HCT116 (cell line): Measurements from ENCODE around the gene INSL3. TPM values are rescaled to one million over a fixed set of nuclear protein-coding genes. Genes with fewer than 3 reads are reported as not detected.

Experiments
- ATAC-seq: fragments of 200-7000 bp; cut with Tn5 transposase; 2 replicates; pipeline ENCODE4 v1.9.1; 2020; ENCODE audit warnings: mild to moderate bottlenecking, moderate library complexity
- BruUV-seq: library from RNA; stranded (reverse); fragments of 400-500 nt; replicated peaks from 2 replicates; lab custom pipeline; 2021; lab: Mats Ljungman, UMichigan
- CTCF ChIA-PET: fragments of 300-600 bp; sonication (Branson Sonifier 250); formaldehyde crosslinking; loops from one replicate; lab custom pipeline; 2021; ENCODE audit warnings: antibody characterized with exemption; lab: Charles Lee
- POLR2A ChIA-PET: fragments of 300-600, 350-600 bp; sonication (Branson Sonifier 250); formaldehyde crosslinking; loops from one replicate; lab custom pipeline; 2021; ENCODE audit warnings: antibody characterized with exemption; lab: Charles Lee
- RAD21 ChIA-PET, 2 experiments: fragments of 300-600 bp; sonication (Branson Sonifier 250); formaldehyde crosslinking; loops; one replicate each; lab custom pipeline; 2023; ENCODE audit warnings: low total read pairs in 2 of 2; ENCODE audit not compliant: uncharacterized antibody in 2 of 2, unreplicated experiment in 2 of 2, low non-redundant PET in 1 of 2; lab: Charles Lee
- DNase-seq: peaks from one replicate; pipeline ENCODE4 v3.0.0-alpha.2; 2010; ENCODE audit warnings: low read depth, low spot score
- H2AFZ ChIP-seq: fragments of 200-600 bp; shearing (Covaris generic), sonication (generic); 2 replicates; pipeline ENCODE4 v1.6.1; 2017; ENCODE audit warnings: low read depth, mixed run types, mixed read lengths, antibody characterized with exemption, low read length; ENCODE audit not compliant: poor library complexity, severe bottlenecking
- H3K27ac ChIP-seq: 2 replicates; pipeline ENCODE4 v1.5.1; 2012; ENCODE audit warnings: low read depth, low read length
- H3K27me3 ChIP-seq: fragments of 200-600 bp; sonication (generic); 2 replicates; pipeline ENCODE4 v1.6.1; 2016; ENCODE audit warnings: mixed run types, low read length, mixed read lengths; ENCODE audit not compliant: insufficient read depth
- H3K36me3 ChIP-seq, 2 experiments: fragments of 200-500 bp in 1 of 2; fragments of 200-600 bp in 1 of 2; sonication (Bioruptor generic) in 1 of 2; sonication (generic) in 1 of 2; 2 replicates each; pipeline versions ENCODE4 v1.5.1 to v1.6.1; 2014 to 2016; ENCODE audit warnings: low read length in 2 of 2, inconsistent platforms in 1 of 2, mixed read lengths in 1 of 2, mixed run types in 1 of 2; ENCODE audit not compliant: insufficient read depth in 2 of 2, control insufficient read depth in 1 of 2
- H3K4me1 ChIP-seq, 2 experiments: fragments of 200-600 bp in 1 of 2; sonication (generic) in 1 of 2; 2 replicates each; pipeline versions ENCODE4 v1.5.1 to v1.6.1; 2012 to 2017; ENCODE audit warnings: low read length in 2 of 2, inconsistent platforms in 1 of 2, mild to moderate bottlenecking in 1 of 2, mixed read lengths in 1 of 2, mixed run types in 1 of 2, moderate library complexity in 1 of 2; ENCODE audit not compliant: insufficient read depth in 2 of 2, control insufficient read depth in 1 of 2
- H3K4me2 ChIP-seq: fragments of 200-600 bp; sonication (generic); 2 replicates; pipeline ENCODE4 v1.6.1; 2017; ENCODE audit warnings: mixed run types, low read length, mixed read lengths
- H3K4me3 ChIP-seq, 2 experiments: fragments of 200-600 bp in 1 of 2; sonication (generic) in 1 of 2; replicated peaks in 1 of 2; 2 replicates each; pipeline ENCODE4 v1.5.1; 2011 to 2016; ENCODE audit warnings: low read length in 2 of 2, control low read depth in 1 of 2, low read depth in 1 of 2, mild to moderate bottlenecking in 1 of 2, mixed read lengths in 1 of 2, mixed run types in 1 of 2
- H3K79me2 ChIP-seq: fragments of 200-600 bp; sonication (generic); 2 replicates; pipeline ENCODE4 v1.6.1; 2017; ENCODE audit warnings: mild to moderate bottlenecking, mixed run types, low read length, moderate library complexity, mixed read lengths; ENCODE audit not compliant: insufficient read depth
- H3K9ac ChIP-seq: fragments of 200-600 bp; sonication (generic); 2 replicates; pipeline ENCODE4 v1.6.1; 2016; ENCODE audit warnings: low read length, mixed read lengths
- H3K9me2 ChIP-seq: fragments of 200-600 bp; sonication (generic), shearing (Covaris generic); 2 replicates; pipeline ENCODE4 v1.6.1; 2017; ENCODE audit warnings: mixed run types, mild to moderate bottlenecking, moderate library complexity; ENCODE audit not compliant: insufficient read depth
- H3K9me3 ChIP-seq, 2 experiments: fragments of 200-500 bp in 1 of 2; fragments of 200-600 bp in 1 of 2; sonication (Bioruptor generic) in 1 of 2; sonication (generic) in 1 of 2; 2 replicates each; pipeline ENCODE4 v1.6.1; 2014 to 2017; ENCODE audit warnings: low read length in 2 of 2, mixed read lengths in 2 of 2, inconsistent platforms in 1 of 2, low read depth in 1 of 2, mild to moderate bottlenecking in 1 of 2, mixed run types in 1 of 2, moderate library complexity in 1 of 2; ENCODE audit not compliant: control insufficient read depth in 1 of 2, insufficient read depth in 1 of 2
- H4K20me1 ChIP-seq: fragments of 200-600 bp; sonication (generic), shearing (Covaris generic); 2 replicates; pipeline ENCODE4 v1.6.1; 2017; ENCODE audit warnings: mixed run types, mild to moderate bottlenecking, moderate library complexity; ENCODE audit not compliant: insufficient read depth
- CBX3 ChIP-seq: IDR thresholded peaks from 2 replicates; pipeline ENCODE4 v1.6.1; 2012; ENCODE audit warnings: low read depth
- CEBPB ChIP-seq: IDR thresholded peaks from 2 replicates; pipeline ENCODE4 v1.6.1; 2012; ENCODE audit warnings: low read depth
- EZH2 ChIP-seq: fragments of 200-600 bp; sonication (generic); IDR thresholded peaks from 2 replicates; pipeline ENCODE4 v1.6.1; 2017; ENCODE audit warnings: antibody characterized with exemption, mixed run types
- EZH2phosphoT487 ChIP-seq: fragments of 200-600 bp; IDR thresholded peaks from 2 replicates; pipeline ENCODE4 v1.6.1; 2018; ENCODE audit warnings: antibody characterized with exemption, borderline replicate concordance
- FOSL1 ChIP-seq: IDR thresholded peaks from 2 replicates; pipeline ENCODE4 v1.6.1; 2012; ENCODE audit warnings: low read depth
- JUND ChIP-seq: IDR thresholded peaks from 2 replicates; pipeline ENCODE4 v1.6.1; 2012
- POLR2A ChIP-seq: IDR thresholded peaks from 2 replicates; pipeline ENCODE4 v1.7.0; 2011; ENCODE audit warnings: borderline replicate concordance; ENCODE audit not compliant: insufficient read depth, insufficient read length; ENCODE audit errors: extremely low read depth
- RAD21 ChIP-seq: IDR thresholded peaks from 2 replicates; pipeline ENCODE4 v1.6.1; 2012; ENCODE audit warnings: low read depth, mild to moderate bottlenecking
- SIN3A ChIP-seq: IDR thresholded peaks from 2 replicates; pipeline ENCODE4 v1.6.1; 2012; ENCODE audit warnings: low read depth
- SP1 ChIP-seq: IDR thresholded peaks from 2 replicates; pipeline ENCODE4 v1.6.1; 2012; ENCODE audit warnings: low read depth
- SRF ChIP-seq: IDR thresholded peaks from 2 replicates; pipeline ENCODE4 v1.6.1; 2012; ENCODE audit warnings: low read depth
- TCF7L2 ChIP-seq: IDR thresholded peaks from 2 replicates; pipeline ENCODE4 v1.7.0; 2011; ENCODE audit warnings: borderline replicate concordance, inconsistent platforms; ENCODE audit not compliant: insufficient read depth, insufficient read length; ENCODE audit errors: extremely low read depth
- YY1 ChIP-seq: IDR thresholded peaks from 2 replicates; pipeline ENCODE4 v1.6.1; 2011; ENCODE audit warnings: low read length, low read depth, moderate library complexity, mild to moderate bottlenecking; ENCODE audit not compliant: insufficient replicate concordance; ENCODE audit errors: extremely low read depth
- ZFX ChIP-seq: fragments of 450-650 bp; IDR thresholded peaks from 2 replicates; pipeline ENCODE4 v1.6.1; 2017
- ZNF274 ChIP-seq: fragments of 200-500 bp; sonication (Bioruptor generic); IDR thresholded peaks from 2 replicates; pipeline ENCODE4 v1.6.1; 2014; ENCODE audit warnings: mild to moderate bottlenecking, low read depth, low read length, inconsistent platforms
- intact Hi-C: fragments of 100-400 bp; cut with micrococcal nuclease; formaldehyde crosslinking; loops from 2 replicates; pipeline ENCODE4 v1.10.0; 2022
- total RNA-seq: library from RNA; stranded (reverse); gene quantifications from one replicate; pipeline ENCODE4 v1.2.1, GENCODE V29; 2021; ENCODE audit not compliant: unreplicated experiment
- TF ChIP-seq, protein P1 (sequence below): IDR thresholded peaks from 2 replicates; pipeline ENCODE4 v1.6.1; 2012
- TF ChIP-seq, protein P2 (sequence below): IDR thresholded peaks from 2 replicates; pipeline ENCODE4 v1.6.1; 2012
- TF ChIP-seq, protein P3 (sequence below): IDR thresholded peaks from 2 replicates; pipeline ENCODE4 v1.6.1; 2011; ENCODE audit warnings: mild to moderate bottlenecking, low read length, moderate library complexity; ENCODE audit not compliant: insufficient replicate concordance; ENCODE audit errors: extremely low read depth
- TF ChIP-seq, protein P4 (sequence below): IDR thresholded peaks from 2 replicates; pipeline ENCODE4 v1.6.1; 2012; ENCODE audit warnings: low read depth

INSL3 gene
- total RNA-seq, 1 experiment from 2014 or later = 0.96 TPM

DNA sequence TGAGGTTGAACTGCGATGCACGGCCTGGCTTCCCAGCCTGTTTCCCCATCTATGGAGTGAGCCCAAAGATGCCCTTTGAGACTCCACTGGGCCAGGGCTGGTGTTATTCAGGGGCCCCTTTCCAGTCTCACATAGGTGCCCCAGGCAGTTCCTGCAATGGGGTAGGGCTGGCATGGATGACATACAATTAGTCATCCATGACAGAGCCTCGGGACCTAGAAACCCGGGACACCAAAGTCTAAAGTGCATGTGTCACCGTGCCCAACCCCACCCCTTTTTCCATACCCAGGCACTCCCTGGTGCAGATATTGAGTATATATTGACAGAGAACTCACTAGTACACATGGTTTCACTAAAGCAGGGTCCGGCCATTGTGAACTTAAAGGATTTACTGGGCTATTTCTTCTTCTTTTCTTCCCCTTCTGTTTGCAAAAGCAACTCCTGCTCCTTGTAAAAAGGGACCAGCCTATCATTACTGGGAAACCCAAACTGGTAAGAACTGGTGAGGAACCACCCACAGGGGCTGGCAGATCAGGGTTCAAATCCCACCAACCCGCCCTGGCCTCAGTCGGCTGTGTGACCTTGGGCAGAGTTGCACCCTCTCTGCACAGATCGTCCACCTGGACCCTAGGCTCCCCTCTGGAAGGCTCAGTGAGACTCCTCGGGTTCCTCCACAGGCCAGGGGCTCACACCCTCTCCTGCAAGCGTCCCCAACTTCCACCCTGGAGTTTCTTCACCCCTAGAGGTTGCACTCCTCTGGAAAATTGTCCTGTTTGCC is 23.7 kb downstream of the INSL3 start:
- Histone ChIP-seq H3K9me2 (no peaks in the 10 kb centered on the region), H4K20me1 (no peaks in the 10 kb centered on the region), H3K9me3 (no peaks in the 10 kb centered on the region), H3K27me3 (no peaks in the 10 kb centered on the region), H3K4me2 (peak overlapping the region; percentile 93), H3K4me3 (peak overlapping the region; percentile 24 to 75), H3K4me1 (peaks cover 40 to 73% of the 10 kb centered on the region in 2 experiments), H3K36me3 (no peaks in the 10 kb centered on the region), H3K9ac (peak overlapping the region; percentile 86), H3K27ac (peak overlapping the region; percentile 84), H2AFZ (no peak overlapping the region), H3K79me2 (peaks cover 45% of the 10 kb centered on the region)
- POLR2A ChIA-PET = interaction anchor here (1.0 to 3.4 kb wide), 2 partner anchors 33 to 192 kb away, joined by 3 to 20 read pairs; no protein-coding TSS in a partner anchor
- ATAC-seq (peak; percentile 76), DNase-seq (peak; percentile 94)
- intact Hi-C loops = loop anchor here (2.0 to 5.0 kb wide), 2 partner anchors 19 to 45 kb away; no protein-coding TSS in a partner anchor
- CTCF ChIA-PET = interaction anchor here (1.3 kb wide), 1 partner anchor 14 kb away, joined by 3 read pairs; no protein-coding TSS in a partner anchor
- BruUV-seq = no TSS peak
- RAD21 ChIA-PET = no interaction called here
- TF ChIP-seq JUND (peak; percentile 84), EZH2phosphoT487 (no peak), TCF7L2 (peak; percentile 83), EZH2 (no peak), ZNF274 (no peak), SRF (no peak; the same call in 1 of the 2 replicates), ZFX (no peak), CBX3 (no peak), SP1 (peak; percentile 92), FOSL1 (peak; percentile 94), CEBPB (no peak), YY1 (peak; percentile 54), SIN3A (peak; percentile 98), RAD21 (no peak), POLR2A (no peak)
- TF ChIP-seq, protein P1, sequence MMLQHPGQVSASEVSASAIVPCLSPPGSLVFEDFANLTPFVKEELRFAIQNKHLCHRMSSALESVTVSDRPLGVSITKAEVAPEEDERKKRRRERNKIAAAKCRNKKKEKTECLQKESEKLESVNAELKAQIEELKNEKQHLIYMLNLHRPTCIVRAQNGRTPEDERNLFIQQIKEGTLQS = no peak
- TF ChIP-seq, protein P2, sequence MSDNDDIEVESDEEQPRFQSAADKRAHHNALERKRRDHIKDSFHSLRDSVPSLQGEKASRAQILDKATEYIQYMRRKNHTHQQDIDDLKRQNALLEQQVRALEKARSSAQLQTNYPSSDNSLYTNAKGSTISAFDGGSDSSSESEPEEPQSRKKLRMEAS = peak; percentile 90
- TF ChIP-seq, protein P3, sequence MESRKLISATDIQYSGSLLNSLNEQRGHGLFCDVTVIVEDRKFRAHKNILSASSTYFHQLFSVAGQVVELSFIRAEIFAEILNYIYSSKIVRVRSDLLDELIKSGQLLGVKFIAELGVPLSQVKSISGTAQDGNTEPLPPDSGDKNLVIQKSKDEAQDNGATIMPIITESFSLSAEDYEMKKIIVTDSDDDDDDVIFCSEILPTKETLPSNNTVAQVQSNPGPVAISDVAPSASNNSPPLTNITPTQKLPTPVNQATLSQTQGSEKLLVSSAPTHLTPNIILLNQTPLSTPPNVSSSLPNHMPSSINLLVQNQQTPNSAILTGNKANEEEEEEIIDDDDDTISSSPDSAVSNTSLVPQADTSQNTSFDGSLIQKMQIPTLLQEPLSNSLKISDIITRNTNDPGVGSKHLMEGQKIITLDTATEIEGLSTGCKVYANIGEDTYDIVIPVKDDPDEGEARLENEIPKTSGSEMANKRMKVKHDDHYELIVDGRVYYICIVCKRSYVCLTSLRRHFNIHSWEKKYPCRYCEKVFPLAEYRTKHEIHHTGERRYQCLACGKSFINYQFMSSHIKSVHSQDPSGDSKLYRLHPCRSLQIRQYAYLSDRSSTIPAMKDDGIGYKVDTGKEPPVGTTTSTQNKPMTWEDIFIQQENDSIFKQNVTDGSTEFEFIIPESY = peak; percentile 55
- TF ChIP-seq, protein P4, sequence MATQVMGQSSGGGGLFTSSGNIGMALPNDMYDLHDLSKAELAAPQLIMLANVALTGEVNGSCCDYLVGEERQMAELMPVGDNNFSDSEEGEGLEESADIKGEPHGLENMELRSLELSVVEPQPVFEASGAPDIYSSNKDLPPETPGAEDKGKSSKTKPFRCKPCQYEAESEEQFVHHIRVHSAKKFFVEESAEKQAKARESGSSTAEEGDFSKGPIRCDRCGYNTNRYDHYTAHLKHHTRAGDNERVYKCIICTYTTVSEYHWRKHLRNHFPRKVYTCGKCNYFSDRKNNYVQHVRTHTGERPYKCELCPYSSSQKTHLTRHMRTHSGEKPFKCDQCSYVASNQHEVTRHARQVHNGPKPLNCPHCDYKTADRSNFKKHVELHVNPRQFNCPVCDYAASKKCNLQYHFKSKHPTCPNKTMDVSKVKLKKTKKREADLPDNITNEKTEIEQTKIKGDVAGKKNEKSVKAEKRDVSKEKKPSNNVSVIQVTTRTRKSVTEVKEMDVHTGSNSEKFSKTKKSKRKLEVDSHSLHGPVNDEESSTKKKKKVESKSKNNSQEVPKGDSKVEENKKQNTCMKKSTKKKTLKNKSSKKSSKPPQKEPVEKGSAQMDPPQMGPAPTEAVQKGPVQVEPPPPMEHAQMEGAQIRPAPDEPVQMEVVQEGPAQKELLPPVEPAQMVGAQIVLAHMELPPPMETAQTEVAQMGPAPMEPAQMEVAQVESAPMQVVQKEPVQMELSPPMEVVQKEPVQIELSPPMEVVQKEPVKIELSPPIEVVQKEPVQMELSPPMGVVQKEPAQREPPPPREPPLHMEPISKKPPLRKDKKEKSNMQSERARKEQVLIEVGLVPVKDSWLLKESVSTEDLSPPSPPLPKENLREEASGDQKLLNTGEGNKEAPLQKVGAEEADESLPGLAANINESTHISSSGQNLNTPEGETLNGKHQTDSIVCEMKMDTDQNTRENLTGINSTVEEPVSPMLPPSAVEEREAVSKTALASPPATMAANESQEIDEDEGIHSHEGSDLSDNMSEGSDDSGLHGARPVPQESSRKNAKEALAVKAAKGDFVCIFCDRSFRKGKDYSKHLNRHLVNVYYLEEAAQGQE = no peak
